Uterus (tissue), 2 donors: Measurements from ENCODE around the gene NFX1.

Experiments
- POLR2A ChIP-seq, 2 donors: fragments of 450-650 bp; IDR thresholded peaks; one replicate each; pipeline ENCODE4 v1.6.1; 2016; ENCODE audit warnings: antibody characterized with exemption in 2 of 2, mild to moderate bottlenecking in 1 of 2, moderate library complexity in 1 of 2
- TF ChIP-seq, protein P1 (sequence below), 4 experiments: fragments of 200-600 bp in 2 of 4; fragments of 450-650 bp in 2 of 4; sonication (generic) in 2 of 4; IDR thresholded peaks; one replicate each; pipeline ENCODE4 v1.5.1; 2016 to 2019; ENCODE audit warnings: antibody characterized with exemption in 4 of 4, mild to moderate bottlenecking in 2 of 4, moderate library complexity in 1 of 4

DNA sequence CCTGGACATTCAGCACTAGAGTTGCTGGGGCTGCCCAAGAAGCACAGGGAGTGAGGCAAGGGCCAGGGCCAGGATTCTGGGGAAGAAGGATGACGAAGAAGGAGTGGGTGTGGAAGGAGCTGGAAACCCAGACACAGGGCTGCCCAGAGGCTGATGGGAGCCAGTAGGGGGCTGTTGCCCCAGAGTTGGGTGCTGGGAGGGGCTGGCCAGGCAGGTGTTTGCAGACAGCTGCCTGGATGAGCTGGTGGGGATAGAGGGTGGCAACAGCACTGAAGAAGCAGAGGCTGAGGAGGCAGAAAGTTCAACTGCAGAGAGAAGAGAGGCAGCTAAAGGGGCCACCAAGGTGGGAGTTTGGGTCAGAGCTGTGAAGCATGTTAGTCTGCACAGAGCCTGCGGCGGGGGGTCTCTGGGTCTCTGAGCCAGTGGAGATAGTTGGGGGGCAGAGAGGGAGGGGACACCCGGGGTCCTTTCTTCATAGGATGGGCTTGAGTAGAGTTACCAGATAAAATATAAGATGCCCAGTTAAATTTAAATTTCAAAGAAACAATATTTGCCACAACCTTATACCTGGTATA, 114.6 kb downstream of the NFX1 start:
- TF ChIP-seq POLR2A (IDR thresholded peaks at IDR 0.05) = no peak
- TF ChIP-seq, protein P1, sequence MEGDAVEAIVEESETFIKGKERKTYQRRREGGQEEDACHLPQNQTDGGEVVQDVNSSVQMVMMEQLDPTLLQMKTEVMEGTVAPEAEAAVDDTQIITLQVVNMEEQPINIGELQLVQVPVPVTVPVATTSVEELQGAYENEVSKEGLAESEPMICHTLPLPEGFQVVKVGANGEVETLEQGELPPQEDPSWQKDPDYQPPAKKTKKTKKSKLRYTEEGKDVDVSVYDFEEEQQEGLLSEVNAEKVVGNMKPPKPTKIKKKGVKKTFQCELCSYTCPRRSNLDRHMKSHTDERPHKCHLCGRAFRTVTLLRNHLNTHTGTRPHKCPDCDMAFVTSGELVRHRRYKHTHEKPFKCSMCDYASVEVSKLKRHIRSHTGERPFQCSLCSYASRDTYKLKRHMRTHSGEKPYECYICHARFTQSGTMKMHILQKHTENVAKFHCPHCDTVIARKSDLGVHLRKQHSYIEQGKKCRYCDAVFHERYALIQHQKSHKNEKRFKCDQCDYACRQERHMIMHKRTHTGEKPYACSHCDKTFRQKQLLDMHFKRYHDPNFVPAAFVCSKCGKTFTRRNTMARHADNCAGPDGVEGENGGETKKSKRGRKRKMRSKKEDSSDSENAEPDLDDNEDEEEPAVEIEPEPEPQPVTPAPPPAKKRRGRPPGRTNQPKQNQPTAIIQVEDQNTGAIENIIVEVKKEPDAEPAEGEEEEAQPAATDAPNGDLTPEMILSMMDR (IDR thresholded peaks at IDR 0.05) = no peak
